Measurements from ENCODE around the gene FUT8.
"Not testable (repeated sequence)": the region's sequence is repeated elsewhere in the genome, so short reads cannot be mapped to it uniquely, and the experiment has no call there.

FUT8 gene

GRCh38 chr14:65419593-65420252, 7.2 kb downstream of the FUT8 start:
- no peak for DNase-seq

DNA sequence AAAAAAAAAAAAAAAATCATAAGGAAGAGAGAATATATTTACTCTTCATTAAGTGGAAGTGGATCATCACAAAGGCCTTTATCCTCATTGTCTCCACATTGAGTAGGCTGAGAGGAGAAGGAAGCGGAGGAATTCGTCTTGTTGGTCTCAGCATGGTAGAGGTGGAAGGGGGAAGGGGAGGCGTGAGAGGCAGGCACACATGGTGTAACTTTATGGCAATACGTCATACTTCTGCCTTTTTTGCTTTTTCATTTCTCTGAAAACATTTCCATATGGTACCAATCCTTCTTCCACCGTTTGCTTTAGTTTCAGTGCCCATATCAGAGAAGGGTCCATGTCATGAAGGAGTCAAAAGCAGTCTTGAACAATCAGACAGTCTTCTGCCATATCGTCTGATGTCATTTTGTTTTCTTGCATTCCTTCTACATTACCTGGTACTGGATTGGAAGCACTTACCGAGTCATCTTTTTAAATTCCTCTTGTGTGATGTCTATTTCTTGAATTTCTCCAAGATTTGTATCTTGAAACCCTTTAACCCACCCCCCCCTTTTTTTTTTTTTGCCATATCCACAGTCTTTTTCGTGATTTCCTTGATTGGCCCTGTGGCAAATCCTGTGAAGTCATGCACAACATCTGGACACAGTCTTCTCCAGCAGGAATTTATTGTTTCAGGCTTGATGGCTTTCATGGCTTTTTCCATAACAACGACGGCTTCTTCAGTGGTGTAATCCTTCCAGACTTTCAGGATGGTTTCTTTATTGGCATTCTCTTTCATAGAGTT, 8.9 kb downstream of the FUT8 start:
- no peak for DNase-seq

- no peak for DNase-seq
These were observed 9.7 kb downstream of the FUT8 start for GRCh38 chr14:65422088-65422834.

GRCh38 chr14:65423982-65424381, 11.5 kb downstream of the FUT8 start:
- no peak for DNase-seq

- DNase-seq = no peak
These were observed 12.0 kb downstream of the FUT8 start for GRCh38 chr14:65424531-65424930.

- DNase-seq = no peak
These were observed 13.4 kb downstream of the FUT8 start for GRCh38 chr14:65425885-65426284.

GRCh38 chr14:65426902-65427301, 14.4 kb downstream of the FUT8 start:
- not testable (repeated sequence) for DNase-seq

GRCh38 chr14:65428691-65429090, 16.2 kb downstream of the FUT8 start:
- DNase-seq = no peak

GRCh38 chr14:65429757-65430156, 17.2 kb downstream of the FUT8 start:
- no peak for DNase-seq

DNA sequence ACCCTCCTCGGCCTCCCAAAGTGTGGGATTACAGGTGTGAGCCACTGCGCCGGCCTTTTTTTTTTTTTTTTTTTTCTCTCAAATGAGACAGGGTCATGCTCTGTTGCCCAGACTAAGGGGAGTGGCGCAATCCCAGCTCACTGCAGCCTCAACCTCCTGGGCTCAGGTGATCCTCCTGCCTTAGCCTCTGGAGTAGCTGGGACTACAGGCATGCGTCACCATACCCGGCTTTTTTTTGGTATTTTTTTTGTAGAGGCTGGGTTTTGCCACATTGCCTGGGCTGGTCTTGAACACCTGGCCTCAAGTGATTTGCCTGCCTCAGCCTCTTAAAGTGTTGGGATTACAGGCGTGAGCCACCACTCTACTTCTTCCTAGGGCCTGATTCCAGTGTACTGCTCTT, 18.7 kb downstream of the FUT8 start:
- no peak for DNase-seq

GRCh38 chr14:65431951-65432350, 19.4 kb downstream of the FUT8 start:
- DNase-seq = no peak

GRCh38 chr14:65432361-65432948, 19.9 kb downstream of the FUT8 start:
- no peak for DNase-seq

GRCh38 chr14:65433157-65433556, 20.6 kb downstream of the FUT8 start:
- no peak for DNase-seq

GRCh38 chr14:65433646-65434045, 21.1 kb downstream of the FUT8 start:
- no peak for DNase-seq

DNA sequence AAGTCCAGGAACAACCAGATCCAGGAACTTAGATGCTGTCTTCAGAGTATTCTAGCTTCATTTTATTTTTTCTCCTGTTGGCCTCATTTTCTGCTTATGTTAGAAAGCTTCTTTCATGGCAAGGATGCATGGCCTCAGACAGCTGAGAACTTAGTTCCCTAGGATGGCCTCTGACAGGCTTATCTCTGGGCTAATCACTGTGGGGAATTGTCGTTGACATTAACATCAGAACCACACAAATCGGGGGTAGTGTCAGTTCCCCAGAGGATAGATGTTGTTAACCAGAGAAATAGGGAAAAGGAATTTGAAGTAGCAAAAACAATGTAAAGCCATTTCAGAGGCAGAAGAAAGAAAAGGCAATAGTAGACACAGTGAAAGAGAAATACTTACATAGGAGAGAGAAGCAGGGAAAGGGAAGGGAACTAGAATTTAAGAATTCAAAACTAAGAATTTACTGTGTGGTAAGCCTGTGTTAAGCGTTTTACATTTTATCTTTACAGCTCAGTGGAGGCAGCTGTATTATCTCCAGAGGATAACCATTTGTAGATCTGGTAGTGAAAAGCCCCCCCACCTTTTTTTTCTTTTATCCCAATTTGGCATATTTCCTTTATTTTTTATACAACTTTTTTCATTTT, 21.8 kb downstream of the FUT8 start:
- no peak for DNase-seq

DNA sequence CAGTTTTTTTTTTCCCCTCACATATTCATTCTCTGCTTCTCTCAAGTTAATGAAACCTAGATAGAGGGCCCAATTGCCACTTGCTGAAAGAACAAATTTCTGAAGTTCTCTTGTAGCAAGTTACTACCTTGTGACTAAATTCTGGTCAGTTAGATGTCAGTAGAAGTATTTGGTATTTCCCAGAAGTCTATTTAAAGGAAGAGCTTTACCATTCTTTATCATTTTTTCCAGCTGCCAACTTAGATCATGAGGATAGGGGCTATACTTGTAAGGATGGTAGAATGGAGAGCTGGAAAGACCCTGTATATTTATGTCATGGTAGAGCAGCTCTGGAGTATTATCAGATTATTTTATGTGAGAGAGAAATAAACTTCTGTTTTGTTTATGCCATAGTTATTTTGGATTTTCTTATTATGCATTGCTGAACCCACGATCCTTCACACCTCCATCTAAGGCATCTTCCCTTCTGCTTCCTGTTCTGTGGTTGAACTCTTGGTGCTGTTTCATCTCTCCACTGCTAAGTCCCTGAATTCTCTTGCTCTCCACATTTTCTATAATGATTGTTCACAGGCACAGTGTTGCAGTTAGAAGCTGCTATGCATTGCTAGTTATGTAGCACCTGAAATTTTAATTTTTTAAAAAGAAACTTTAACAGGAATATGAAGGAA, 25.9 kb downstream of the FUT8 start:
- DNase-seq = no peak

DNA sequence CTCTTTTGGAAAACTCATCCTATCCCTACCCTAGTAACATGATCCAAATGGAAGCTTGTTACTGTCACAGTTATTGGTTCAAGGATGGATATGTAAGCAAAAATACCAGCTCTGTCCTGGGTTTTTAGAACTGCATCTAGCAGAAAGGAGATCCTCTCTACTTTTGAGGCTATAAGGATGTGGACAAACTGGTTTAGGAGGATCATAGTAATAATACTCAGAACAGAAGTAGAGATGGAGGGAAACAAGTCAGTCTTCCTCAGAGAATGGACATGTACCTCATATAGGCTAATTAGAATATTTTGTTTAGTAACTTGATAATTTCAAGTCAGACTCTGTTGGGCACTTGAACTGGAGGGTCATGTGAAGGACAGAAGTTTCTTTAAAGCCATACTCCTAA, 26.6 kb downstream of the FUT8 start:
- no peak for DNase-seq

GRCh38 chr14:65440230-65440629, 27.7 kb downstream of the FUT8 start:
- DNase-seq = no peak

- no peak for DNase-seq
These were observed 31.7 kb downstream of the FUT8 start for GRCh38 chr14:65444230-65444629.

GRCh38 chr14:65446159-65446558, 33.6 kb downstream of the FUT8 start:
- no peak for DNase-seq

GRCh38 chr14:65449647-65450046, 37.1 kb downstream of the FUT8 start:
- no peak for DNase-seq

DNA sequence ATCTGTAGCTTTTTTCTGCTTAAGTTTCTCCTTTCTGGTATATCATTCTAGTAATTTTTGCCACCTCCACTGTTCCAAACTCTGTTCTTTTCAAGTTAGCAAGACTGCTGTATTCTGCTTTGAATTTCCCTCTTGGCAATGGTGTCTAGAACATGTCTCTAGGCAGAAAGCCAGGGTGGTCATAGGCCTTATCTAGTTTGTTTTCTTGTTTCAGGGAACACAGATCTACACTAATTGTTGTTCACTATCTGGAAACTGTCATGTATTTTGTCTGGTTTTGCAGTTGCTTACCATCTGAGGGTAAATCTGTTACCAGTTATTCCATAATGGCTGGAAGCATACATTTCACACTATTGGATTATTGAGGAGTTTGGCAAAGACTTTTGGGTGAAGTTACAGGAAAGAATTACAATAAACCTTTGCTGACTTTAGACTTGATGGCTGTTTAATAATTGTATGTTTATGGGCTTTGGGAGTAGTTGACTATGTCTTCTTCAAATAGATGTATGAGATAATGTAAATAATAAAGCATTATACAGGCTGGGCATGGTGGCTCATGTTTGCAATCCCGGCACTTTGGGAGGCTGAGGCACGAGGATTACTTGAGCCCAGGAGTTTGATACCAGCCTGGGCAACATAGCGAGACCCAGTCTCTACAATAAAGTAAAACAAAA, 41.4 kb downstream of the FUT8 start:
- no peak for DNase-seq

Data from activated CD4-positive, CD25-positive, alpha-beta regulatory T cell (primary cell).